Aorta (tissue), 5 donors: ENCODE measurements around the gene ALDH3A2. TPM values are rescaled to one million over a fixed set of nuclear protein-coding genes. Genes with fewer than 3 reads are reported as not detected.

Source experiments
- ATAC-seq: fragments of 200-7000 bp; cut with Tn5 transposase; one replicate; pipeline ENCODE4 v1.9.1; 2022; ENCODE audit warnings: moderate library complexity; ENCODE audit not compliant: low FRiP score
- DNase-seq, 2 donors: peaks; one replicate each; pipeline ENCODE4 v3.0.0-alpha.2; 2020
- H3K27ac ChIP-seq, 2 donors: one replicate each; pipeline ENCODE4 v1.5.1; 2013; ENCODE audit warnings: low read length in 2 of 2, mild to moderate bottlenecking in 2 of 2, moderate library complexity in 2 of 2, control low read depth in 1 of 2, inconsistent platforms in 1 of 2, low read depth in 1 of 2
- H3K27me3 ChIP-seq, 2 donors: one replicate each; pipeline ENCODE4 v1.6.1; 2013; ENCODE audit warnings: control low read depth in 1 of 2, low read length in 1 of 2, mild to moderate bottlenecking in 1 of 2, moderate library complexity in 1 of 2; ENCODE audit not compliant: insufficient read depth in 2 of 2, control insufficient read depth in 1 of 2
- H3K36me3 ChIP-seq, 2 donors: one replicate each; pipeline ENCODE4 v1.6.1; 2013; ENCODE audit warnings: control low read depth in 1 of 2, low read length in 1 of 2, mild to moderate bottlenecking in 1 of 2; ENCODE audit not compliant: insufficient read depth in 2 of 2, control insufficient read depth in 1 of 2
- H3K4me1 ChIP-seq, 2 donors: one replicate each; pipeline ENCODE4 v1.6.1; 2013; ENCODE audit warnings: low read length in 2 of 2, control low read depth in 1 of 2, mild to moderate bottlenecking in 1 of 2, moderate library complexity in 1 of 2; ENCODE audit not compliant: insufficient read depth in 2 of 2, control insufficient read depth in 1 of 2
- H3K4me3 ChIP-seq, 2 donors: one replicate each; pipeline ENCODE4 v1.5.1; 2013; ENCODE audit warnings: low read length in 2 of 2, control low read depth in 1 of 2, mild to moderate bottlenecking in 1 of 2
- H3K9me3 ChIP-seq: one replicate; pipeline ENCODE4 v1.6.1; 2013; ENCODE audit warnings: mild to moderate bottlenecking, low read length; ENCODE audit not compliant: control insufficient read depth
- WGBS, 2 donors: extraction: QIAGEN DNeasy Blood & Tissue Kit; methylation state at CpG; one replicate each; pipeline ENCODE4 v1.1.7; 2013; 5-methylcytosine and 5-hydroxymethylcytosine counted together
- intact Hi-C, 2 donors: fragments of 100-400 bp; cut with DNase I; formaldehyde crosslinking; loops; one replicate each; pipeline versions ENCODE4 v1.14.2 to v1.15.0; 2022
- polyA plus RNA-seq, 2 donors: library from polyadenylated mRNA; stranded (reverse); fragments of 200-250 nt; gene quantifications; one replicate each; pipeline ENCODE4 v1.2.3, GENCODE V29; 2013
- total RNA-seq, 2 donors: library from RNA; stranded (reverse); fragmentation: NEBNext Ultra II Directional; extraction: Animal tissue kit (Norgen Biotek cat#: 25700); gene quantifications; one replicate each; pipeline ENCODE4 v1.2.1, GENCODE V29; 2021
- donor health status: healthy with polysubstance abuse.
- donor health status: Bipolar disorder and iron deficiency.
- donor health status: DM: no; HTN: no; CAD: no.
- donor health status: DM: no; HTN: no; CAD: no.
- donor health status: DM: yes; HTN: yes; CAD: no.

The ALDH3A2 gene
- total and polyA plus RNA-seq, 4 donors, result 49.0 to 122 (median 67.2) TPM

DNA sequence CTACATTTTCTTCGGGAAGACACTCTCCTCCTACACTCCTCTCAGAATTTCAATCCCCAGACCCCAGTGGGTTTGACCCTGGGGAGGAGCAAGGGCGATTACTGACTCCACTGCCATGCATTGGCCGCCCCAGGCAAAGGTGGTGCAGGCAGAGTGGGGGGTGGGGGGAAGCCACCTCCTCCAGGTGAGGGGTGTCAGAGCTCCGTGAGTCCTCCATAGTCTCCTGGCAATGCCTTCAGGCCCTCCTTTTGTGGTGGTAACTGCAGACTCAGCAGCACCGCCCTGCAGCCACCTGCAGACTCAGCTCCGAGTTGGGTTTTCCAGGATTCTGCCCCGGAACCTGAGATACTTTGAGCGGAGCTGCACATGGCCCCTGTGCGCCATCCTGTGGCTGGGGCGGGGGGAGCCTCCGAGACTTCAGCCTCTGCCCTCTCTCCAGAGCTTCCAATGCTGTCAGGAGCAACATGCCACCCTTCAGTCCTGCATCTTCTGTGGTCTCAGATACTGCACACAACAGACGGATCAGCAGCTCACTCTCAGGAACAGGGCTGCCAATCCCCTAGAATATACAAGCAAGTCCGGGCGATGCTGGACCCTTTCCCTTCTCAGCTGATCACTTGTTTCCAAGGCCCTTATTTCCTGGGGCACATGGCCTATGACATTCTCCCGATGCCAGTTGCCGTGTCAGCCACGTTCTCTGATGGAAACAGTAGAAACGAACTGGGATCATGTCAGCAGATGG lies 70.2 kb downstream of the ALDH3A2 start:
- WGBS, 2 donors, result 84 to 90% methylated on average over 16 to 18 of the region's 18 CpGs
- Histone ChIP-seq H3K36me3 (no peaks in the 10 kb centered on the region), H3K27me3 (no peaks in the 10 kb centered on the region), H3K27ac (no peak overlapping the region), H3K4me3 (no peak overlapping the region), H3K4me1 (no peaks in the 10 kb centered on the region), H3K9me3 (no peaks in the 10 kb centered on the region)
- ATAC-seq, result no peak
- intact Hi-C loops, result no loop called here
- DNase-seq, result no peak

DNA sequence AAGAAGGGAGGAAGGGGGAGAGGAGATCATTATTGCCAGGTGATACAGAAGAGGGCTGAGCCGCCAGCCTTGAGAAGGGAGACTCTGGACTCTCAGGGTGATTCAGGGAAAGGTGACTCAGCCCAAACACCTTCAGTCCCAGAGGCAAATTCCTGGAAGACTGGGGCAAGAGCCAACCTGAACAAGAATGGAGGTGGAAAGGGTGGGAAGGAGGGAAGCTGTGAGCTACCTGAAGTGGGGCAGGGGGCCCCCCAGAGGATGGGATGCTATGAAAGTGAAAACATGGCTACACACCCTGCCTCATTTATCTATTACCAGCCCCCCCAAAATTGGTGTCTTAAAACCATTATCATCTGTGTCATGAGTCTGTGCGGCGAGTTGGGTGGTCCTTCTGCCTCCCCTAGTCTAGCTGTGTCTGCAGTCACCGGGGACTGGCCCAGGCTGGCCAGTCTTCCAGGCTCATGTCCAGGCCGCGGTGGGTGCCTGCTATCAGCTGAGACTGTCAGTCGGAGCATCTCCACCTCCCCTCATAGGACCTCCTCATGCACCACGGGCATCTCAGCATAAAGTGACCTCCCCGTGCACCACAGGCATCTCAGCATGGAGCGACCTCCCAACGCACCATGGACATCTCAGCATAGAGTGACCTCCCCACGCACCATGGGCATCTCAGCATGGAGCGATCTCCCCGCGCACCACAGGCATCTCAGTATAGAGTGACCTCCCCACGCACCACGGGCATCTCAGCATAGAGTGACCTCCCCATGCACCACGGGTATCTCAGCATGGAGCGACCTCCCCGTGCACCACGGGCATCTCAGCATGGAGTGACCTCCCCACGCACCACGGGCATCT lies 71.0 kb downstream of the ALDH3A2 start:
- intact Hi-C loops, result no loop called here
- Histone ChIP-seq H3K27me3 (no peaks in the 10 kb centered on the region), H3K9me3 (no peaks in the 10 kb centered on the region), H3K27ac (no peak overlapping the region), H3K4me3 (no peak overlapping the region), H3K36me3 (no peaks in the 10 kb centered on the region), H3K4me1 (no peaks in the 10 kb centered on the region)
- 95% methylated on average over 23 of the region's 23 CpGs for WGBS, 2 donors
- DNase-seq (no peak), ATAC-seq (no peak)

DNA sequence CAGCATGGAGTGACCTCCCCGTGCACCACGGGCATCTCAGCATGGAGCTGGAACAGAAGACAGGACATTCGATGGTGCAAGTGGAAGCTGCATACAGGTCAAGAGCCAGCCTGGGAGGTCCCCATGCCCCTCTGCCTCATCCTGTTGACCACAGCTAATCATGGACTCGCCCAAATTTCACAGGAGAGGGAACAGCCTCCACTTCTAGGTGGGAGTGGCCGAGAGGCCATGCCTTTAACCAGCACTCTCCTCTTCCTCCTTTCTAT lies 71.6 kb downstream of the ALDH3A2 start:
- intact Hi-C loops, result no loop called here
- ATAC-seq (no peak), DNase-seq (no peak)
- WGBS, 2 donors, result 92 to 95% methylated on average over 4 to 5 of the region's 5 CpGs
- no peaks in the 10 kb centered on the region for H3K9me3 ChIP-seq
- no peaks in the 10 kb centered on the region for H3K36me3 ChIP-seq
- no peak overlapping the region for H3K4me3 ChIP-seq
- H3K27me3 ChIP-seq, result no peaks in the 10 kb centered on the region
- H3K4me1 ChIP-seq, result no peaks in the 10 kb centered on the region
- H3K27ac ChIP-seq, result no peak overlapping the region

DNA sequence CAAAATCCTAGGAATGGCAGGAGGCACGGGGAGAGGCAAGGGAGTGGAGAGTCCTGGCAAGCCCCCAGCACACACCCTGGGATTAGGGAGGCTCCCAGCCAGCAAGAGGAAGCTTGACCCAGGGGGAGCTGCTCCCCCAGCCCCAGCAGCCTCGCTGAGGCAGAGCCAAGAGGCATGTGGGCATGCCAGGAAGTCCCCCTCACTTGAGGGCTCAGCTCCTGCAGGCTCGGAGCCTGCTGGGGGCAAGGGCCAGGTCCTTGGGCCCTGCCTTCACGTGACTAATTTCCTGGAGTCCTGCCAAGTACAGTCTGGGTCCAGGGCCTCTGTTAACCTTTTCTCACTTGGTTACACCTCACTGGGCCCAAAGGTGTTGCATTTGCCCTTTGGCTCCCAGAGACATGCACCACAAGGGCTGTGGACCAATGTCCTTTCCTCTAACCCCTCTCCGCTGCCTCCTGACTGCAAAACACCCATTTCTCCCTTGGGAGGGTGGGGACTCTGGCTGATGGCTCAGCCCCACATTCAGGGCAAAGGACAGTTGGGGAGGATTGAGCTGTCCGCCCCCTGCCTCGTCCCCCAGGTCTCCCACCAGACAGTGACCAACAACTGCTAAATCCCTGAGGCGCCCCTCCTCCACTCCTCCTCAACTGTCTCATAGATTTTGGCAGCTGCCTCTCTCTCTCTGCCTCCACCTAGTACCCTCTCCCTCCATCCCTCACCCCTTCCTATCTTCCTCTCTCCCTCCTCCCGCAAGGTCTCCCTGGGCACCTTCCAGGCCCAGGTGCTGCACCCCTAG lies 72.3 kb downstream of the ALDH3A2 start:
- 65 to 68% methylated on average over 9 of the region's 9 CpGs for WGBS, 2 donors
- no peaks in the 10 kb centered on the region for H3K36me3 ChIP-seq
- H3K27ac ChIP-seq, result no peak overlapping the region
- H3K4me3 ChIP-seq, result no peak overlapping the region
- no peak for DNase-seq
- no peak for ATAC-seq
- intact Hi-C loops, result no loop called here
- no peaks in the 10 kb centered on the region for H3K27me3 ChIP-seq
- no peaks in the 10 kb centered on the region for H3K4me1 ChIP-seq
- no peaks in the 10 kb centered on the region for H3K9me3 ChIP-seq

DNA sequence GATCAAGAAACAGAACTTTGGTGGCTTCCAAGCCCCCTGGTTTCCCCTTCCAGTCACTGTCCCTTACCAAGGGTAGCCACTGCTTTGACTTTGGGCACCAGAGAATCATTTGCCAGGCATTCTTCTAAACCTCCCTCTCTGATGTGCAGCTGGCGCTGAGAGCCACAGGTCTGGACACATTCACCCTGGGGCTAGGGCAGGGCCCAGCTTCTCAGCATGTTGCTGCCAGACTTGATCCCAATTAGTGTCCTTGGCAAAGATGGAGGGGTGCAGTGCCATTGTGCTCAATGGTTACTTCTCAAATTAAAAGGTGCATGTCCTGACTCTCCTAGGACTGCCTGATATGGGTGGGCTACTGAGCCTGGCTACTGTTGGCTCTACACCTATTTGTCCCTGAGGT lies 75.4 kb downstream of the ALDH3A2 start:
- H3K27ac ChIP-seq, result no peak overlapping the region
- no peaks in the 10 kb centered on the region for H3K27me3 ChIP-seq
- no peaks in the 10 kb centered on the region for H3K36me3 ChIP-seq
- DNase-seq (peak in 1 of 2 donors; percentile 34), ATAC-seq (no peak)
- WGBS, 2 donors, result 90 to 97% methylated on average over 1 of the region's 1 CpG
- H3K4me3 ChIP-seq, result no peak overlapping the region
- intact Hi-C loops, result no loop called here
- peaks cover 0 to 2% of the 10 kb centered on the region in 2 donors for H3K4me1 ChIP-seq
- H3K9me3 ChIP-seq, result no peaks in the 10 kb centered on the region

DNA sequence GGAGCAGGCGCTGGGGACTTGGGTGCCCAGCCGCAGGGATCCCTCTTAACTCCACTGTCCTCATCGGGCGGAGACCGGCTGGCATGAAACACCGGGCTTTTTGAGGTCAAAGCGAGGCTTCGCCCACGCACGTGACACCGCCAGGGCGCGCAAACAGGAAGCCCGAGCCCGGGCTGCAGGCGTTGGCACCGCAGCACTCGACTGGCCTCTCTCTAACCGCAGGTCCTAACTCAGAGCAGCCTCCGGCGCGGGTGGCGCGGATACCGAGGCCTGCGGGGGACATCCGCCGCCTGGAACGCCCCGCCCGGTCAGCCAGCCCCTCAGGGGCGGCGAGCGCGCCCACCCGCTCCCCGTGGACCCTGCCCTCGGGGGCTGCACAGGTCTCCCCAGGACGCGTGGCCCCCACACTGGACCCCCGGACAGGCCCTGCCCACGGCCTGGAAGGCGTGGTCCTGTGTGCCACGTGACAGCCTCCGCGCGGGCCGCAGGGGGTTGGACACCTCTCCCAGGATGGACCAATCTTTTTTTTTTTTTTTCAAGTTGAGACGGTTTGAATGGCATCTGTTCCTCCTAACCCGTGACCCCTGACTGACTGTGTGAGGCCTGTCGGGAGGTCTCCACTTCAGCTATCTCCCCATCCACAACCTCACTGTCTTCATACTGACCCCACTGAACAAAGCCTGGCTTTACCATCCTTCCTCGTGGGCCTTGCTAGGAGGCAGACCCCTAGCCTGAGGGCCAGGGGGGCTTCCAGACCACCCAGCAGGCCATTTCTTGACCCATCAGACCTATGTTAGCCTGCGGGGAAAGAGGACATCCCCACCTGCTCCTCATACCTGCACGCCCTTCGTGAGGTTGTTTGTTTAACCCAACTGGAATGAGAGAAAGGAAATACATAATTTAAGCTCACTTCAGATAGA lies 76.2 kb downstream of the ALDH3A2 start:
- H3K27me3 ChIP-seq, result no peaks in the 10 kb centered on the region
- H3K4me3 ChIP-seq, result no peak overlapping the region
- intact Hi-C loops, result no loop called here
- peaks cover 0 to 2% of the 10 kb centered on the region in 2 donors for H3K4me1 ChIP-seq
- DNase-seq (peak; percentile 89 to 90), ATAC-seq (peak; percentile 41)
- H3K36me3 ChIP-seq, result no peaks in the 10 kb centered on the region
- no peaks in the 10 kb centered on the region for H3K9me3 ChIP-seq
- WGBS, 2 donors, result 29 to 37% methylated on average over 47 to 55 of the region's 55 CpGs
- no peak overlapping the region for H3K27ac ChIP-seq

DNA sequence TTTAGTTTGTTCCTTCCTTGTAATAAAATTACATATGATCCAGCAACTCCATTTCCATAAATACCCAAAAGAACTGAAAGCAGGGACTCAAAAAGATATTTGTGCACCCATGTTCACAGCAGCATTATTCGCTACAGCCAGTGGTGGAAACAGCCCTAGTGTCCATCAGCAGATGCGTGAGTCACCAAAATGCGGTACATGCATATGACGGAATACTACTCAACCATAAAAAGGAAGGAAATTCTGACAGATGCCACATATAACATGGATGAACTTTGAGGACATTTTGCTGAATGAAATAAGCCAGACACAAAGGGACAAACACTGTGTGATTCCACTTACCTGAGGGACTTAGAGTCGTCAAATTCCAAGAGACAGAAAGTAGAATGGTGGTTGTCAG lies 76.9 kb downstream of the ALDH3A2 start:
- no peak overlapping the region for H3K4me3 ChIP-seq
- no peaks in the 10 kb centered on the region for H3K36me3 ChIP-seq
- H3K27me3 ChIP-seq, result no peaks in the 10 kb centered on the region
- 96 to 98% methylated on average over 5 of the region's 5 CpGs for WGBS, 2 donors
- no peak overlapping the region for H3K27ac ChIP-seq
- ATAC-seq, result no peak
- H3K9me3 ChIP-seq, result no peaks in the 10 kb centered on the region
- peaks cover 0 to 2% of the 10 kb centered on the region in 2 donors for H3K4me1 ChIP-seq
- intact Hi-C loops, result no loop called here
- no peak for DNase-seq
